Stimulated activated effector memory CD8-positive, alpha-beta T cell treated with anti-CD3 and anti-CD28 coated beads, Interleukin-12 subunit alpha, Interleukin-12 subunit beta, amount 100 ng/mL, for 72 hours (primary cell): ENCODE measurements around the gene HS3ST1.
"Not testable (repeated sequence)": the region's sequence is repeated elsewhere in the genome, so short reads cannot be mapped to it uniquely, and the experiment has no call there.

Experiments used
- ATAC-seq: fragments of 150-1000 bp; cut with Tn5 transposase; 2 replicates; pipeline ENCODE4 v1.10.0; 2021
- DNase-seq, 2 donors: peaks; one replicate each; pipeline ENCODE4 v3.0.0; 2021 to 2022; ENCODE audit warnings: low spot score in 2 of 2
- H3K27ac Mint-ChIP-seq: one replicate; pipeline ENCODE4 v1.8.0; 2022; ENCODE audit warnings: mild to moderate bottlenecking, mixed read lengths
- H3K36me3 Mint-ChIP-seq: one replicate; pipeline ENCODE4 v1.8.0; 2022; ENCODE audit warnings: mild to moderate bottlenecking, mixed read lengths
- H3K4me1 Mint-ChIP-seq: one replicate; pipeline ENCODE4 v1.8.0; 2022; ENCODE audit warnings: mixed read lengths
- H3K4me3 Mint-ChIP-seq: one replicate; pipeline ENCODE4 v1.8.0; 2022; ENCODE audit warnings: mild to moderate bottlenecking, mixed read lengths
- H3K9me3 Mint-ChIP-seq: one replicate; pipeline ENCODE4 v1.8.0; 2022; ENCODE audit warnings: mixed read lengths

HS3ST1 gene

DNA sequence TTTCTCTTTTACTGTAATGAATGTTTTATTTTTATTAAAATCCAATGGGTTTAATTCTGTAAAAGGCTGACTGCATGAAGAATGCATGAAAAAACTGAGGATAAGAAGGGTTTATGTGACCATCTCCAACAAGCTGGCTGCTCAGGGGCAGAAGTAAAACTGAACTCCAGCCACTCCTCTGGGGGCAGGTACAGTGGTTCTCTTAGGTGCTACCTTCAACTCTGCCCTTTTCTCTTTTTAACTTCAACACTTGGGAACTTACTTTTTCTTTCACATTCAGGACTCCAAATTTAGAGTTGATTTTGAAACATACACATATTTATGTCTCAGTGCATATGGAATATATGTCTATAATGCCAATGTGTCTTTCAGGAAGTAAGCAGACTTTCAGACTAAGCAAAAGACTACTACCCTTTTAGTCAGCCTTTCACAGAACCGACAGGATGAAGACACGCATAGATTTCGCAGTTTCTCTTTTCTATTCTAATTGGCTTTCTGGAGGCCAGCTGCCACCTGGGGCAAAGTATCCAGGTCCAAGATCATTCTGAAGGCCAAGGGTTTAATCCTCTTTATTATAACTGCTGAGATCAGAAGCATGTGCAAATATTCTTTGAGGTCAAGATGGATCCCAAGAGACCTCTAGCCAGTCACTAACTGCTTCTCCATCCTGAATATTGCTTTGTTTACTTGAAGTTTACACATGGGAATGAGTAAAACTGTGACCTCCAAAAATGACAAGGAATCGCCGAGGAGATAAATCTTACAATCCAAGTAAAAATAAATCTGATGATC is 30.7 kb downstream of the HS3ST1 start:
- Mint-ChIP-seq H3K4me3 (no peak overlapping the region), H3K27ac (no peak overlapping the region), H3K4me1 (no peaks in the 10 kb centered on the region), H3K36me3 (no peaks in the 10 kb centered on the region), H3K9me3 (no peaks in the 10 kb centered on the region)
- ATAC-seq (no peak), DNase-seq (no peak)

DNA sequence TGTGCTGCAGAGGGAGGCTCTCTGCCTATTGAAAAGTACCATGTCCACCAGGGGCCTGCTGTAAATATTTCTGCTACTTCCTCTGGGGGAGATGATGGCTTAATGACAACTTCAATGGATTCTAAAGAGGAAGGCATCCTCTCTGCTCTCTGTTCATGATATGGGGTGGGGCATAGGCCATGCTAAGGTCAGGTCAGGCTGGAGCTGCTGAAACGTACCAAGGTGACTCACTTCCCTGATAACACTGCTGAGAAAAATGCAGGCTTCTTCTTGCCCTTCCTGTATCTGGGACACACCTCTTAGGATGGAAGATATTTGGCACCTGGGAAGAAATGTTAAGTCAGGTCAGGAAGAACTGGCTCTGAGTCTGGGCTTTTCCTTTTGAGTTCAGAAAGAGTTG is 31.5 kb downstream of the HS3ST1 start:
- DNase-seq (no peak), ATAC-seq (peak; percentile 46)
- no peak overlapping the region for H3K27ac Mint-ChIP-seq
- no peaks in the 10 kb centered on the region for H3K4me1 Mint-ChIP-seq
- H3K36me3 Mint-ChIP-seq, result no peaks in the 10 kb centered on the region
- no peaks in the 10 kb centered on the region for H3K9me3 Mint-ChIP-seq
- H3K4me3 Mint-ChIP-seq, result no peak overlapping the region

DNA sequence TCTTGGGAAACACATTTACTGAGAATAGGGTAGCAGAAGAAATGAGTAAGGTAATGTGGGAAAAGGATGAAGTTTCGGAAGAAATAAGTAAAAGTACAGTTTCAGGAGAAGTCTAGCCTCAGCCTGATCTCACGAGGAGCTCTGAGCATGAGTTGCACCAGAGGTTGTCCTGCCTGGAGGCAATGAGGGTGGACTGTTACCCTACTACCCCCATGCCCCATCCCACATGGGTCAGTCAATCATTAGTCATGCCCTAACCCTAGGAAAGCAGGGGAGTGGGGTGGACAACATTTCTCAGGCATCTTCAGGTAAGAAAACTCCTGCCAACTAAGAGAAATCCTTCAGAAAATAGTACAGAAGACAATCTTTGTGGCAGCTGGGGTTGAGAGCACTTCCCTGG is 35.1 kb downstream of the HS3ST1 start:
- Mint-ChIP-seq H3K4me3 (no peak overlapping the region), H3K9me3 (no peaks in the 10 kb centered on the region), H3K4me1 (no peaks in the 10 kb centered on the region), H3K27ac (no peak overlapping the region), H3K36me3 (no peaks in the 10 kb centered on the region)
- DNase-seq, result no peak
- no peak for ATAC-seq

DNA sequence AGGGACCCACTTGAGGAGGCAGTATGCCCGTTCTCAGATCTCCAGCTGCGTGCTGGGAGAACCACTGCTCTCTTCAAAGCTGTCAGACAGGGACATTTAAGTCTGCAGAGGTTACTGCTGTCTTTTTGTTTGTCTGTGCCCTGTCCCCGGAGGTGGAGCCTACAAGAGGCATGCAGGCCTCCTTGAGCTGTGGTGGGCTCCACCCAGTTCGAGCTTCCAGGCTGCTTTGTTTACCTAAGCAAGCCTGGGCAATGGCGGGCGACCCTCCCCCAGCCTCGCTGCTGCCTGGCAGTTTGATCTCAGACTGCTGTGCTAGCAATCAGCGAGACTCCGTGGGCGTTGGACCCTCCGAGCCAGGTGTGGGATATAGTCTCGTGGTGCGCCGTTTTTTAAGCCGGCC is 44.6 kb downstream of the HS3ST1 start:
- not testable (repeated sequence) for H3K4me1 Mint-ChIP-seq, H3K36me3 Mint-ChIP-seq, H3K9me3 Mint-ChIP-seq, H3K27ac Mint-ChIP-seq, H3K4me3 Mint-ChIP-seq, ATAC-seq, DNase-seq

DNA sequence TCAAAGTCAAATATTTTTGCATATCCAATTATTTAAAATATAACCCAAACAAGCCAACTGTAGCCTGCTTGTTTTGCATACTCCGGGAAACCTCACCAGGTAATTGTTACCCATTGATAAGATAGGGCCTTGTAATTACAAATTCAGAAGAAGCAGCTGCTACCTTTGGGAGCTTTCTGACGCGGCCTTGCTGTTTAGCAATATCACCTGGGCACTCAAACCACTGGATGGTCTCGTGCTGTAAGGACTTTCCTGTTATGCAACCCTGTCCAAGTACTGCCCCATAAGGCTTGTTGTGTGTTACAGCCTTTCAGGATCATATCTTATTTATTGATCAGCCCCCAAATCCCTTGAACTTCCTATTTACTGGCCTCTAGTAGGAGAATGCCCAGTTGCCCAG is 52.1 kb downstream of the HS3ST1 start:
- Mint-ChIP-seq H3K4me1 (no peaks in the 10 kb centered on the region), H3K4me3 (no peak overlapping the region)

DNA sequence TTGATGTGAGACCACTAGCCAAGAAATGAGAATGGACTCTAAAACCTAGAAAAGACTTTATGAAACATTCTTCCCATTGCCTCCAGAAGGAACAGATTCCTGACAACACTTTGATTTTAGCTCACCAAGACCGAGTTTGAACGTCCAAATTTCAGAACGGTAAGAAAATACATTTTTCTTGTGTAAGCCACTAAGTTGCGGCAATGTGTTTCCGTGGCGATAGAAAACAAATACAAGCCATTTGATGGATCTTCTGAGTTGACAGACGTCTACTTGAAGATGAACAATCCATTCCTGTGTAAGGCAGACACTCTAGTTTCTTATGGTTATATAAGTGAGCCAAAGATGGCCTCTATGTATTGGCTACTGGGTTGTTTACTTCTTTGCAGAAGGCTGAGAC is 52.5 kb downstream of the HS3ST1 start:
- DNase-seq (no peak), ATAC-seq (no peak)
- H3K4me1 Mint-ChIP-seq, result no peaks in the 10 kb centered on the region
- no peaks in the 10 kb centered on the region for H3K36me3 Mint-ChIP-seq
- peaks cover 2% of the 10 kb centered on the region for H3K9me3 Mint-ChIP-seq
- H3K27ac Mint-ChIP-seq, result no peak overlapping the region
- H3K4me3 Mint-ChIP-seq, result no peak overlapping the region

More for the DNA sequence above, 52.1 kb downstream of the HS3ST1 start:
- H3K9me3 Mint-ChIP-seq, result peaks cover 2% of the 10 kb centered on the region
- H3K36me3 Mint-ChIP-seq, result no peaks in the 10 kb centered on the region
- DNase-seq (no peak), ATAC-seq (no peak)
- H3K27ac Mint-ChIP-seq, result no peak overlapping the region

DNA sequence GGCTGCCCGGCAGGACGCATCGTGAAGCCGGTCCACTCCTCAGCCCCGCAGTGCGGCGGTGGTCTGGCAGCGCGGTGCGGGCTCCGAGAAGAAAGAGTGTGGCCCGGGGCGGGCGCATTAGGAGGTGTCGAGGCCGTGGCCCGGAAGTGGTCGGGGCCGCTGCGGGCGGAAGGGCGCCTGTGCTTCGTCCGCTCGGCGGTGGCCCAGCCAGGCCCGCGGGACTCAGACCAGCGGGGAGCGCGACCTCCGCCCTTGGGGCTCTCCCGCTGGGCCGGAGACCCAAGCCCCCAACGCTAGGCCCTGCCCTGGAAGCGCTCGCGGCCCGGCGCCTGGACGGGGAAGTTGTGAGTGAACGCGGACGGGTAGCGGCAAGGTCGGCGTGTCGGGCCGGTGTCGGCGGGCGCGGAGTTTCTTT is 60.0 kb downstream of the HS3ST1 start:
- no peaks in the 10 kb centered on the region for H3K36me3 Mint-ChIP-seq
- no peaks in the 10 kb centered on the region for H3K4me1 Mint-ChIP-seq
- DNase-seq (no peak), ATAC-seq (peak; percentile 50)
- no peaks in the 10 kb centered on the region for H3K9me3 Mint-ChIP-seq
- peak overlapping the region; percentile 14 for H3K4me3 Mint-ChIP-seq
- no peak overlapping the region for H3K27ac Mint-ChIP-seq

DNA sequence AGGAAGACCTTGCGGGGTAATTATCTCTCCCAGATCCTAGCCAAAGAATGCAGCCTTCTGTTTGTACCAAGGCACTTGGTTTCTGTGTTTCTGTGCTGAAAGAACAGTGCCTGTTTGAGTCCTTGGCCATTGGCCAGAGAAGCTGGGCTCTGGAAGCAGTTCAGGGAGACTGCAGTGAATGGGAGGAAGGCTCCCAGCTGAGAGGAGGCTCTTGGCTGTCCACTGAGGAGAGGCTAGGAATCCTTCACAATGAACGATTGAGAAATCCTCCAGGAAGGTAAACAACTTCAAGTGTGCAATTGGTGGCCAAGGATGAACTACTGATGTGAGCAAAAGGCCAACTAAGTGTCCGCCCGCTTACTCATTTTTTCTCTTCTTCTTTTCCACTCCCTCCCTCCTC is 61.3 kb downstream of the HS3ST1 start:
- Mint-ChIP-seq H3K4me1 (no peaks in the 10 kb centered on the region), H3K9me3 (no peaks in the 10 kb centered on the region), H3K27ac (no peak overlapping the region), H3K4me3 (no peak overlapping the region), H3K36me3 (no peaks in the 10 kb centered on the region)
- DNase-seq (no peak), ATAC-seq (no peak)

DNA sequence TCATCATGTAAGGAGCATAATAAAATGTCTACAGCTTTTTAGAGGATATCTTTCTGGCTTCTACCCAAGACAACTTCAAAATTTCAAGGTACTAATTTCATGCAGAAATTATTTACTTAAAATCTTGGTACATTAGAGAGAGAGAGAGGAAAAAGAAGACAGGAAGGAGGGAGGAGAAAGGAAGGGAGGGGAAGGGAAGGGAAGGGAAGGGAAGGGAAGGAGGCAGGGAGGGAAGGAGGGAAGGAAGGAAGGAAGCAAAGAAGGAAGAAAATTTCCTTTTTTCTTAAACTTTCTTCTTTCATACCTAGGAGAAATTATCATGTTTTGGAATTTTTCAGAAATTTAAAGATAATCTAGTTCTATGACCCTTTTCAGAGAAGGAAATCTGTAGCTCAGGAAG is 61.8 kb downstream of the HS3ST1 start:
- Mint-ChIP-seq H3K4me1 (no peaks in the 10 kb centered on the region), H3K9me3 (no peaks in the 10 kb centered on the region), H3K4me3 (no peak overlapping the region), H3K36me3 (no peaks in the 10 kb centered on the region), H3K27ac (no peak overlapping the region)
- no peak for ATAC-seq
- DNase-seq, result no peak

DNA sequence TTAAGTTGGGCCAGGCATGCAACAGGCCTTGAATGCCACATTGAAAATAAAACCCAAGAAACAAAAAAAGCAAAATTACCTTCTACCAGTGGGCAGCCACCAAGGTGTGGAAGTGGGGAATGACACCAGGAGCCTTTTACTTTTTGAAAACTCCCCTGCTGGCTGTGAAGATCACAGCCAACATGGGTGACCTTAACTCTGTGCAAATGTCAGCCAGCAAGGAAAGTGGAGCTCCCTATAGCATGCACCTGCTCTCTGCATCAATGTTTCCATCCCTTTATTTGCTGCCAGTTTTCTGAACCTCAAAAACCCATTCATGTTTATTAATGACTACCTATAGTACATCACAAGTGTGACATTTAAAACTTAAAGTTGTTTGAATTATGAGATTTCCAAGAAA is 63.7 kb downstream of the HS3ST1 start:
- Mint-ChIP-seq H3K4me3 (no peak overlapping the region), H3K9me3 (peaks cover 2% of the 10 kb centered on the region), H3K4me1 (no peaks in the 10 kb centered on the region), H3K27ac (no peak overlapping the region), H3K36me3 (no peaks in the 10 kb centered on the region)
- ATAC-seq (no peak), DNase-seq (no peak)

DNA sequence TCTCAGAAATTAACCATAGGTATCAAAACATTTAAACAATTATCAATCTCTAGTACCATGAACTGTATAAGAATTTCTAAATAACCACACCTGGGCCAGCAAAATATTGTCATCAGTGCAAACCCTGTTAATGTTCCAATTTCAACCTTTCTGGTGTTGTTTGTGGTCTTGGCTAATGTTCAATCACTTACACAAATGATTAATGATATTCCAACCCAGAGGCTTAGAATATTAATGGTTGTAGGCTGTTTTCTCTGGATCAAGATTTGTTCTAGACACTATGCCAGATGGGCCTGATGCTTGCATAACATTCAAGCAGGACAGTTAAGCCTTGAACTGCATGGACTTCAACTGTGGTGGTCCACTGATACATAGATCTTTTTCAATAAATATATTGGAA is 69.1 kb downstream of the HS3ST1 start:
- peaks cover 4% of the 10 kb centered on the region for H3K9me3 Mint-ChIP-seq
- H3K4me1 Mint-ChIP-seq, result no peaks in the 10 kb centered on the region
- H3K4me3 Mint-ChIP-seq, result no peak overlapping the region
- H3K36me3 Mint-ChIP-seq, result no peaks in the 10 kb centered on the region
- ATAC-seq, result no peak
- H3K27ac Mint-ChIP-seq, result no peak overlapping the region
- no peak for DNase-seq

DNA sequence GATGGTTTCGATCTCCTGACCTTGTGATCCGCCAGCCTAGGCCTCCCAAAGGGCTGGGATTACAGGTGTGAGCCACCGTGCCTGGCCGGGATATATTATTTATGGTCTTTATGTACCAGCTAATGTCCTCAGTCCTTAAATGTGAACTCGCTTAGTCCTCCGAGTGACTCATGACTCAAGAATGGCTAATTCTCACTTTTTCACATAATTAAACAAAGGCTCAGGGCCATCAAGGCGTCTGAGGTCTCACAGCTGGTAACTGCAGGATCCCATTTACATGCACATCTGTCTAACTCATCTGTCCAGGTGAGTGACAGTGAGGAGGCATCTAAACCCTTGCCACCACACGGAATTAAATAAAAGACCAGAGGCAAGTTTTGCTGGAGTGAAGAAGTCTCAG is 73.5 kb downstream of the HS3ST1 start:
- no peak overlapping the region for H3K27ac Mint-ChIP-seq
- no peak overlapping the region for H3K4me3 Mint-ChIP-seq
- no peaks in the 10 kb centered on the region for H3K36me3 Mint-ChIP-seq
- peaks cover 3% of the 10 kb centered on the region for H3K9me3 Mint-ChIP-seq
- no peak for DNase-seq
- no peak for ATAC-seq
- no peaks in the 10 kb centered on the region for H3K4me1 Mint-ChIP-seq

DNA sequence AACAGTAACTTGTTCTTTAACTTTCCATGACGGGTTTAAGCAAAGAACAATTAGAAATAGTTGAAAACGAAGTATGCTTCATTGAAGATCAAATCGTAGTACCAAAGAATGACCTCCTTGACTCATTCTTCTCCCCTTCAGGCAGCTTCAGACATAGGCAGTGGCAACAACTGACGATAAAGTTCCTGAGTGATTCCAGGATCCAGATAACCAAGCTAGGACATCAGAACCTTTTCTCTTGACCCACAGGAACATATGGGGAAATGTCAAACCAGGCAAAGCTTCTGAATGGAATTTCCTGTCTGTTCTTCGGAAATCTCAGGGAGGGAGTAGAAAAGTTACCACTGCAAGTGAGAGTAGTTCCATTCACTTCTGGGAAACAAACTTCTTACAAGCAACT is 74.2 kb downstream of the HS3ST1 start:
- ATAC-seq (no peak), DNase-seq (no peak)
- no peaks in the 10 kb centered on the region for H3K36me3 Mint-ChIP-seq
- no peak overlapping the region for H3K27ac Mint-ChIP-seq
- peaks cover 3% of the 10 kb centered on the region for H3K9me3 Mint-ChIP-seq
- no peaks in the 10 kb centered on the region for H3K4me1 Mint-ChIP-seq
- no peak overlapping the region for H3K4me3 Mint-ChIP-seq

DNA sequence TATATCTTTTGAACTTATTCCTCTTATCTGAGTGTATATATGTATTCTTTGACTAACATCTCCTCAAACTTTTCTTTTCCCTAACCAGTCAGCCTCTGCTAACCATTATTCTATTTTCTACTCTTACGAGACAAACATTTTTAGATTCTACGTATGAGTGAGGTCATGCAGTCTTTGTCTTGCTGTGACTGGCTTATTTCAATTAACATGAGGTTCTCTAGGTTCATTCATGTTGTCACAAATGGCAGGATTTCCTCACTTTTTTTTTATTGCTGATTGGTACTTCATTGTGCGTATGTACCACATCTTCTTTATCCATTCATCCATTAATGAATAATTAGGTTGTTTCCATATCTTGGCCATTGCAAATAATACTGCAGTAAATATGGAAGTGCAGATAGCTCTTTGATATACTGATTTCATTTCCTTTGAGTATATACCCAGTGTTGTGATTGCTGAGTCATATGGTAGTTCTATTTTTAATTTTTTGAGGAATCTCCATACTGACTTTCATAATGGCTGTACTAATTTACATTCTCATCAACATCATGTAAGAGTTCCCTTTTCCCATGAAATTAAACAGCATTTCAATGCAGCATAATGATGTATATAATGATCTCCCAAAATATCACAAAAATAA is 80.1 kb downstream of the HS3ST1 start:
- ATAC-seq (no peak), DNase-seq (no peak)
- H3K4me1 Mint-ChIP-seq, result no peaks in the 10 kb centered on the region
- H3K4me3 Mint-ChIP-seq, result no peak overlapping the region
- no peak overlapping the region for H3K27ac Mint-ChIP-seq
- H3K36me3 Mint-ChIP-seq, result no peaks in the 10 kb centered on the region
- no peaks in the 10 kb centered on the region for H3K9me3 Mint-ChIP-seq

DNA sequence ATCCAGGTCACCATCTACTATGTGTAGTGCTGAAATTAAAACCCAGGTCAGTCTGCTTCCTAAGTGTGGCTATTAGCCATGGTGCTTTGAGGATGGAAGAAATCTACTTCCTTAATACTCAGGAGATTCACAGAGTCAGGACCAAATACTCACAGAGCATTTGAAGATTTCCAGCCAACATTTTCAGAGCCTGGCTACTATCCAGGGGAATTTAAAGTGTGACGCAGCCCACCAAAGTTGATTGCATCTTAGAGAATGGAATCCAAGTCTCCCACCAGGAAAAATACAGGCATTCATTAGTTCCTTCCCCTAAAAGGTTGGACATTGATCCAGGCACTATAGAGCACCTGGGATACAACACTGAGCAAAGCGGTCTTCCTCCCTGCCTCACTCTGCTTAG is 83.8 kb downstream of the HS3ST1 start:
- Mint-ChIP-seq H3K9me3 (no peaks in the 10 kb centered on the region), H3K36me3 (no peaks in the 10 kb centered on the region), H3K4me1 (no peaks in the 10 kb centered on the region), H3K27ac (no peak overlapping the region), H3K4me3 (no peak overlapping the region)
- DNase-seq (no peak), ATAC-seq (no peak)

DNA sequence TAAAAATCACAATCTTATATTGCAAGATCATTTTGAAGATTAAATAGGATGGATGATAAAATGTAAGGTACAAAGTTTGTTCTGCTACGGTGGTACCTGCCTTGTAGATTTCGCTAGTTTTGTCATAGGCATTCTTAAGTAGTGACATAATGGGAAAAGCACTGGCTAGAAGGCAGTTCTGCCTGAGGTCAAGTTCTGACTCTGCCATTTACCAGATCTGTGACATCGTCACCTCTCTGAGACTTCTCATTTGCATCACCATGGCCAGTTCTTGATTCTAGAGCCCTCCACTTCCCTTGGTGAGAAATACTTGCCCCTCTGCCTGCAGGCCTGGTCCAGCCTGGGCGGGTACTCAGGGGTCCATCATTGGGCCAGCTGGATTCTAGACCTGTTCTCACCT is 85.2 kb downstream of the HS3ST1 start:
- no peaks in the 10 kb centered on the region for H3K4me1 Mint-ChIP-seq
- no peak overlapping the region for H3K27ac Mint-ChIP-seq
- no peaks in the 10 kb centered on the region for H3K36me3 Mint-ChIP-seq
- DNase-seq (no peak), ATAC-seq (no peak)
- H3K9me3 Mint-ChIP-seq, result no peaks in the 10 kb centered on the region
- H3K4me3 Mint-ChIP-seq, result no peak overlapping the region
